Stimulated activated naive CD4-positive, alpha-beta T cell treated with Interleukin-2 at 50 U/mL for 16 hours (primary cell): Measurements from ENCODE around the gene TCF19.
"Not testable (repeated sequence)": the region's sequence is repeated elsewhere in the genome, so short reads cannot be mapped to it uniquely, and the experiment has no call there.

Experiments
- DNase-seq: peaks from one replicate; lab custom pipeline; 2025; lab: John Stamatoyannopoulos, UW

The TCF19 gene

DNA sequence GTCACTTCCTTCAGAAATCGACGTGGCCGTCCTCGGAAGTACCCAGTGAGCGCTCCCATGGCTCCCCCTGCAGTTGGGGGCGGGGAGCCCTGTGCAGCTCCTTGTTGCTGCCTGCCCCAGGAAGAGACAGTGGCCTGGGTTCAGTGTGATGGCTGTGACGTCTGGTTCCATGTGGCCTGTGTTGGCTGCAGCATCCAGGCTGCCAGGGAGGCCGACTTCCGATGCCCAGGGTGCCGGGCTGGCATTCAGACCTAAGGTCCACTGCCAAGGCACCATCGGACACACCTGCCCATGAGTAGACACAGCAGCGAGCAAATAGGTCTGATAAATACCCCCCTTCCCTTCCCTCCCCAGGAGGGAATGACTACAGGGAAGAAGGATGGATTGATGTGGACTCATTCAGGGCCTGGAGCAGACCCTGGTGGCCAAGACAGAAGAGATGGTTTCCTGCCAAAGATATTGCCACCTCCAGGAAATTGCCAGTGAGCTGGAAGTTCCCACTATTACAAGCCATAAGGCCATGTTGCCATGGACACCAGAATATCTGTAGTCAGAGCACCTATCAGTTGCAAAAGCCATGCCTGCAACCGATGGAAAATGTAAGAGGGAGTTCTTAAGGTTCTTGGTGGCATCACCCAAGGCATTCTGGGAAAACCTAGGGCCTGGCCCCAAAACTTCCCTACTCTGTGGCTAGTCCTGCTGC, 4.2 kb downstream of the TCF19 start:
- DNase-seq = no peak

DNA sequence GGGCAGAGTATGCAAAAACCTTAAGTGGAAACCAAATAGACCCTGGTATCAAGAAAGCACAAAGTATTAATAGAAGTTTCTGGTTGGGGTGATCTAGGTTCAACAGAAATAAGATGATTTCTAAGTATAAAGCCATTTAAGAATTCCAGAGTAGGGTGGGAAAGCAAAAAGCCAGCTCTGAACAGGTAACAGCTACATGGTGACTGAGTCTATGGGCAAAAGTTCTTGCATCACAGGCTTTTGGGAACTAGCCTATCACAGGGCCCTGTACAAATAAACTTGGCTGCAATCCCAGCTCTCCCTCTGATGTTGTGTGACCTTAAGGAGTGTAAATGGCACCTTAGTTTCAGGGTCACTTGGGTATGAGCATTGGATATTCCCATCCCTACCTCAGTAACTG, 5.5 kb downstream of the TCF19 start:
- no peak for DNase-seq

DNA sequence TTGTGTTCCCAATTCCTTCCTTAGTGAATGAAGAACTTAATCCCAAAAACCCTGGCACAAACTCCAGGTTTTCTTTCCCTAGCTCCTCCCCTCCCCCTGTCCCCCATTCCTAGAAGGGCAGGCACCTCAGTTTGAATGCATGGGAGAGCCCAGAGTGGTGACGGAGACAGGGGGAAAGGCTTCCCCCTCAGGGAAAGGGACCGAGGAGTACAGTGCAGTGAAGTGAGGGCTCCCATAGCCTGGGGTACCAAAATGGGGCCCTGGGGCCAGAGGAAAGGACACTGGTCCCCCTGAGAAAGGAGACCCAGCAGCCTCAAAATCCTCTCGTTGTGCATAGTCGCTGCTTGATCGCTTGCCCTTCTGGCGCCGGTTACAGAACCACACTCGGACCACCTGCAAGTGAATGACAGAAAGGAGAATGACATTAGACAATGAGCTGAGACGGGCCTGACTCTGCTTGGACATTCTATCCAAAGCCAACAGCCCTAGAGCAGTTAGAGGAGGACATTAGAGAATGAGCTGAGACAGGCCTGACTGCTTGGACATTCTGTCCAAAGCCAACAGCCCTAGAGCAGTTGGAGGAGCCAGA, 6.2 kb downstream of the TCF19 start:
- DNase-seq = not testable (repeated sequence)

DNA sequence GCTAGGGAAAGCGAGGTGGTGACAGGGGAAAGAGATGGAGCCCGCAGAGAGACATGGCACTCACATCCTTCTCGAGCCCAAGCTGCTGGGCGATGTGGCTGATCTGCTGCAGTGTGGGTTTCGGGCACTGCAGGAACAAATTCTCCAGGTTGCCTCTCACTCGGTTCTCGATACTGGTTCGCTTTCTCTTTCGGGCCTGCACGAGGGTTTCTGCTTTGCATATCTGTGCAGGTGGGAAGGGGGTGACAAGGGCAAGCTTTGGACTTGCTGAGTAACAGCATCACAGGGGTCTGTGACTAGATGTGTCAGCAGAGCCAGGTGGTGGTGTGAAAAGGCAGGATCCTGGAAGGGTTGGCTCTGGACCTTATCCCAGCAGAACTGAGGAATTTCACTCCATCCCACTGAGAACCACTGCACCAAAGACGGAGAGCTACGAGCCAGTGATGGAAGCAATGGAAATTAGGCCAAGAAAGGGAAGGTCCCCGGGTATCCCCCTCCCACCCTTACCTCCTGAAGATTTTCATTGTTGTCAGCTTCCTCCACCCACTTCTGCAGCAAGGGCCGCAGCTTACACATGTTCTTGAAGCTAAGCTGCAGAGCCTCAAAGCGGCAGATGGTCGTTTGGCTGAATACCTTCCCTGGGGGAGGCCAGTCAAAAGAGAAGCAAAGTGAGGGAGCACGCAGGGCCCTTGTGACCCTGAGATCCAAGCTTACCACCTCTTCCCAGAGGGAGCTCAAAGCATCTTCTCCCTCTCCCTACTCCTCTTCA, 6.9 kb downstream of the TCF19 start:
- DNase-seq = not testable (repeated sequence)

DNA sequence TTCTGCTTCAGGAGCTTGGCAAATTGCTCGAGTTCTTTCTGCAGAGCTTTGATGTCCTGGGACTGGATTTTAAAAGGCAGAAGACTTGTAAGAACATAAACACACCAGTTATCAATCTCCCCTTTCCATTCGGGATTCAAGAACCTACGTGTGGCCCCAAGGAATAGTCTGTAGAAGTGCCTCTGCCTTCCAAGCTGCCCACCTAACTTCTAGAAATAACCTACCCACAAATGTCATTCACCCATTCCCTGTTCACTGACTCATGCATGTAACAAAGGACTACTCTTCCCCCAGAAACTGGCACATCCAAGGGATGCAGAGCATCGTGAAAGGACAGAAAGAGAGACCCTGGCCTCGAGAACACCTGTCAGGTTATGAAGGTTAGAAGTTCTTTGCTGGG, 7.6 kb downstream of the TCF19 start:
- no peak for DNase-seq

DNA sequence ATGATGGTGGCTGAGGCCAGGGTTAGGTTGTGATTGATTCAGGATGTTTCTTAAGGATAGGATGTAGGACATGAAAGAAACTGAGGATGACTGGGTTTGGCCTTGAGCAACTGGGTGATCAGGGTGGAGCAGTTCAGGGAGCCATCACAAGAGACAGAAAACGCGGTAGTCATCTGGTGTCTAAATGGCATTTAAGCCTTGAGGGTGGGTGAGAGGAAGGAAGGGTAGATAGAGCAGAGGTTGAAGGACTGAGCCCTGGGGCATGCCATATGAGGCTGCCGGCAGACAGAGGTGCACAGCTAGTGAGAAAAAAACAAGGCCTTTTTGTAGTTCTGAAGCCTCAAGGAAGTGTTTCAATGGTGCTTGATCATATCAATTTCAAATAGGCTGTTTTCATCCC, 10.2 kb downstream of the TCF19 start:
- DNase-seq = no peak

DNA sequence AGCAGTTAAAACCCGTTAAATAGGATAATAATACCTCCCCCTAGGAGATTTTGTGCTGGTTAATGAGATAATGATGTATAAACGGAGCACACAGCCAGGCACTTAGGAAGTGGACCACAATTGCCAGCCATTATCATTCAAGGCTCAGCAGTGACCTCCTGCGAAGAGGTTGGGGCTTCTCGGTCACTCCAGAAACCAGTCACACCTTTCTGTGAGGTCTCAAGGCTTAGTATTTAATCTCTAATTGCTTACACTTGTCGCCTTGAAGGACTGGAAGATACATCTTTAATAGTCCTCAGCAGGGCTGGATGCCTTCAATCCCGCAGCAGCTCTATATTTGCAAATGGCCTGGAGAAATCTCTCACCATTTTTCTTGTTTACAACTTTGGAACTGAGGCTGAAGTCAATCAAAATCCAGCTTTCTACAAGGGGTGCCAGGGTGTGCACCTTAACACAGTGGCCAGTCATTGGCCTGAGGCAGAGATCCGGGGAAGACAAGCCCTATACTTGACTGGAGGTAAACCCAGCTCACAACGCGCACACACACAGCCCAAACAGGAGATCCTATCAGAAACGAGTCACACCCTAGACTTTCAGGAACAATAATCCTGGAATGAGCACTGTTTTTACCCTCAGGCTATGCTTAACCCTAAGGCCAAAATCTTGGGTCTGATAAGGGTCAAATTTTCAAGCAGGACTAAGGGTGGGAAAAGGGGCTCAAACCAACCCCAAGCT, 10.9 kb downstream of the TCF19 start:
- no peak for DNase-seq

DNA sequence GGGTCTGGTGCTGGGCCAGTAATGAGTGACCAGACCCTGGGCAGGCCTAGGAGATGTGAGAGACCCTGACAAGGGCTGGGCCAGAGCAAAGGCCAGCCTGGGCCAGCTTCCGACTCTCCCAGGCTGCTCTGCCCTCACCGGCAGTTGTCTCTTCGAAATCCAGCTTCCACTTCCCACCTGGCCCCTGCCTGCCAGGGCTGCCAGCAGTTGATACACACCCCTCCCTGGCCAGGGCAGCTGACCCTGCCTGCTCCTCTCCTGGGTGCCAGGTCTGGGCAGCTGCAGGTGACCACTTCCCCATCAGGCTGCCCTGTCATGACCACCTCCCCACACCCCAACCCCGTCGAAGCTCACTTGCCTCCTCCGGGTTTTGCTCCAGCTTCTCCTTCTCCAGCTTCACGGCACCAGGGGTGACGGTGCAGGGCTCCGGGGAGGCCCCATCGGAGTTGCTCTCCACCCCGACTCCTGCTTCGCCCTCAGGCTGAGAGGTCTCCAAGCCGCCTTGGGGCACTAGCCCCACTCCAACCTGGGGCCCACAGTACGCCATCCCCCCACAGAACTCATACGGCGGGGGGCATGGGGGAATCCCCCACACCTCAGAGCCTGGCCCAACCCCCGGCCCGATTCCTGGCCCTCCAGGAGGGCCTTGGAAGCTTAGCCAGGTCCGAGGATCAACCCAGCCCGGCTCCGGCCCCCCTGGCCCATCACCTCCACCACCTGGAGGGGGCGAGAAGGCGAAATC, 11.6 kb downstream of the TCF19 start:
- not testable (repeated sequence) for DNase-seq

DNA sequence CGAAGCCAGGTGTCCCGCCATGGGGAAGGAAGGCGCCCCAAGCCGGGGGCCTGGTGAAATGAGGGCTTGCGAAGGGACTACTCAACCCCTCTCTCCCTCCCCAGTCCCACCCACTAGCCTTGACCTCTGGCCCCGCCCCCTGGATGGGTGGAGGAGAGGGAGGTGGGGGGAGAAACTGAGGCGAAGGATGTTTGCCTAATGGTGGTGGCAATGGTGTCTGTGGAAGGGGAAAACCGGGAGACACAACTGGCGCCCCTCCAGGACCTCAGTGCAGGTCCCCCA, 12.2 kb downstream of the TCF19 start, which contains the start of gene POU5F1:
TSS of gene POU5F1 (minus strand) at position 83 of the 282 bp plus-strand sequence. CDS start at position 21, 62 bp downstream.
- DNase-seq = no peak

DNA sequence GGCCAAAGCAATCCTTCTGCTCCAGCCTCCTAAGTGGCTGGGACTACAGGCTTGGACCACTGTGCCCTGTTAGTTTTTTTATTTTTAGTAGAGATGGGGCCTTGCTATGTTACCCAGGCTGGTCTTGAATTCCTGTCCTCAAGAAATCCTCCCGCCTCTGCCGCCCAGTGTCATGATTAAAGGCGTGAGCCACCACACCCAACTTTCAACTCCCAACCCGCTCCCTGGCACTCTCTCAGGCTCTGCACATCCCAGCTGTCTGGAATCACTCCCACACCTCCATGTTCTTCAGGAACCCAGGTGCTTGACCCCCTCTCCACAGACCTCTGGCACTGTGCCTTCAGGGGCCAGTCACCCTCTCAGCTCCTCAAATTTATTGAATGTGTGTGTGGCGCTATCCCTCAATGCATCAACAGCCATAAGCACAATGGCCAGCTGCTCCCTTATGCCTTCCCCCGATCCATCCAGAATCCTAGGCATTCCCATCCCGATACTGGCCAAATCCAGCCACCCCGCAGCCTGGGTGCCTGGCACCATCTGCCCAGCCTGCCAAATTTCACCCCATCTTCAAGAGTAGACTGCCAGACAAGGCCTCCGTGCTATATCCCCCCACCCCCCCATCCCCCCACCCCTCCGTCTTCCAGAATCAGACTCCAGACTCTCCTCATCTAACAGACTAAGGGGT, 12.7 kb downstream of the TCF19 start:
- no peak for DNase-seq

DNA sequence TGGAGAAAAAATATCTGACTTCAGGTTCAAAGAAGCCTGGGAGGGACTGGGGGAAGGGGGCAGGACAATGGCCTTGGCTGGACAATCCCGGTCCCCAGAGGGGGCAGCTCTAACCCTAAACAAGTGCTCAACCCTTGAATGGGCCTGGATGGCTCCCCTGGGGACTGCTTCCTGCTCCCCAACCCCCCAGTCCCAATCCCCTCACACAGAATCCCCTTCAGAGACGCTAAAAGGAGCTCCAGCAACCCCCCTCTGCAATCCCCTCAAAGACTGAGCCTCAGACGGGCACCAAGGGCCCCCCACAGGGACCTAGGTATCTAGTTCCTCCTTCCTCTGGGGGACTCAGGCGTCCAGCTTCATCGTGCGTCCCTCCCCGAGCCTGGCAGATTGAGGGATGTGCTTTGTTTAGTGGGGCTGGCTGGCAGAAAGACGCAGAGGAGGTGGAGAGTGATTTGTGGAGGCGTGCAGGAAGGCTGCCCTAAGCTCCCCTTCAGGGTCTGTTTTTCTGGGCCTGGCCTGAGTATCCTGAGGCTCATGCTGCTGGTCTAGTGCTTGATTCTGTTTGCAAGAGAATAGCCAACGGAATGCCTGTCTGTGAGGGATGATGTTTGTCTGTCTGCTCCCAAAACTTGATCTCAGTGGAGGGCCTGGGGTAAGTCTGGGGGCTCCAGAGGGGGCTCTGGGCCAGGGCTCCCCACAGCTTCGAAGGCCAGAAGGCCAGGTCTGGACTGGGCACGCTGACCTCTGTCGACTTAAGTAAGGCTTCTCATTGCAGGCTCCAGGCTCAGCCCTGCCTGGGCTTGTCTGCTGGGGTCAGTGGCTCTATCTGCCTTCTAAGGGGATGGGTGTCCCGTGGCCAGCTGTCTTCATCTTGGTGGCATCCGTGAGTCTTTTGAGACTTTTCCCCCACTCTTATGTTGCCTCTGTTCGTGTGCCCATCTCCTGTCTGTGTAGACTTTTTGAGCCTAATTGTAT, 13.8 kb downstream of the TCF19 start:
- no peak for DNase-seq

DNA sequence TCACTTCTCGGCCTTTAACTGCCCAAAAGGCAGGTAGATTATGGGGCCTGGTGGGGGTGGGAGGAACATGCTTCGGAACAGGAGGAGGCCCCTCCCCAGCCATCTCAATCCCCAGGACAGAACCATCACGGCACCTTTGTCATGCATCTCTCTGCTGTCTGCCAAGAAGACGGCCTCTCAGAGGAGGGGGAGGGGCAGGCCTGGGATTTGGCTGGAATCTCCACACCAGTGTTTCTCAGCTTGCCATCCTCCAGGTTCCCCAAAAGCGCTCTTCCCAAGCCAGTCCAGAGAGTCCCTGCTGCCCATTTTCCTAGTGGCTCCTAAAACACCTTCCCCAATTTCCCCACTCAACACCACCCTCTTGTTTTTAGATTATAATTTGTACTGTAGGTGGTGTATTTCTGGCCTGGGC, 14.6 kb downstream of the TCF19 start:
- DNase-seq = no peak

DNA sequence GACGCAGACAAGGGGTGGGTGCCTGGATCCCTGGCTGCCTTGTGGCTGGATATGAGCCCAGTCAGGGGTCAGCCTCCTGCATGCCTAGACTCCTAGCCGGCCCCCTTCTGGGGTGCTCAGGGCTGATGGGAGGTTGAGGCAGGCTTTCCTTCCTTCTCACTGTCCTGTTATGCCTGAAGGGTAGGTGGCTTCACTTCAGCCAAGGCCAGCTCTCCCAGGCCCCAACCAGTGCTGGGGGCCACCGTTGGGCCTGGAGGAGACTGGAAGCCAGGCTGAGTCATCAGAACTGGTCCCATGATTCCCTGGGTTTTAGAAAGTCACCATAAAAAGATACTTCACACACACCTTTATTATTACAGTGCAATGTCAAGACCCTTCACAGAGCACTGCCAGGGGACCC, 15.0 kb downstream of the TCF19 start:
- no peak for DNase-seq

DNA sequence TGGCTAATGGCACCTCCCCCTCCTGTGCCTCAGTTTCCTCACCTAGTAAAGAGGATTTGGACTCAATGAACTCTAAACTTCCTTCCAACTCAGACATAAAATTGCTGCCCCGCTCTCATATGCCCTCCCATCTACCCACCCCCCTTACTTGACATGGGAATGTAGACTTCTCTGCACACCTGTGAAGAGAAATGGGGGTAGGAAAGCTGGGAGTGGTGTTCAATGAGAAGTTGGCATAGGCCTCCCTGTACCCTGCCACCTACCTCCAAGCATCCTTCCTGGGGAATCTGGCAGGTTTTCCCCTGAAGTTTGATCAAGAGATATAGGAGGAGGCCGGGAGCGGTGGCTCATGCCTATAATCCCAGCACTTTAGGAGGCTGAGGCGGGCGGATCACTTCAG, 16.0 kb downstream of the TCF19 start:
- no peak for DNase-seq

DNA sequence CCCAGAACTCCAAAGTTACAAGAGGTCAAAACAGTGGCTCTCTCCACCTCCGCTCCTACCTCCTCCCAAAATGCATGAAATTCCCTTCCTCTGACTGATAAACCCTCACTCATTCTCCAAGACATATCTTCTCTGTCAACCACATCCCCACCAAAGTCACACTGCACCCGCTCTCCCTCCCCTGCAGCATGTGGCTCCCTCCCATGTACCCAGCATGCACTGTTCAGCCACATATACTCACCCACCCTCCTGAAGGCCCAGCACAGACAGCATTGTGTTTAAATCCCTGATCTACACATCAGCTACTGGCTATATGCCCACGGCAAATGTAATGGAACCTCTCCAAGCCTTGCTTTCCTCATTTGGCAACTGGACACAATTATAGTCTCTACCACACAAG, 17.6 kb downstream of the TCF19 start:
- DNase-seq = no peak

DNA sequence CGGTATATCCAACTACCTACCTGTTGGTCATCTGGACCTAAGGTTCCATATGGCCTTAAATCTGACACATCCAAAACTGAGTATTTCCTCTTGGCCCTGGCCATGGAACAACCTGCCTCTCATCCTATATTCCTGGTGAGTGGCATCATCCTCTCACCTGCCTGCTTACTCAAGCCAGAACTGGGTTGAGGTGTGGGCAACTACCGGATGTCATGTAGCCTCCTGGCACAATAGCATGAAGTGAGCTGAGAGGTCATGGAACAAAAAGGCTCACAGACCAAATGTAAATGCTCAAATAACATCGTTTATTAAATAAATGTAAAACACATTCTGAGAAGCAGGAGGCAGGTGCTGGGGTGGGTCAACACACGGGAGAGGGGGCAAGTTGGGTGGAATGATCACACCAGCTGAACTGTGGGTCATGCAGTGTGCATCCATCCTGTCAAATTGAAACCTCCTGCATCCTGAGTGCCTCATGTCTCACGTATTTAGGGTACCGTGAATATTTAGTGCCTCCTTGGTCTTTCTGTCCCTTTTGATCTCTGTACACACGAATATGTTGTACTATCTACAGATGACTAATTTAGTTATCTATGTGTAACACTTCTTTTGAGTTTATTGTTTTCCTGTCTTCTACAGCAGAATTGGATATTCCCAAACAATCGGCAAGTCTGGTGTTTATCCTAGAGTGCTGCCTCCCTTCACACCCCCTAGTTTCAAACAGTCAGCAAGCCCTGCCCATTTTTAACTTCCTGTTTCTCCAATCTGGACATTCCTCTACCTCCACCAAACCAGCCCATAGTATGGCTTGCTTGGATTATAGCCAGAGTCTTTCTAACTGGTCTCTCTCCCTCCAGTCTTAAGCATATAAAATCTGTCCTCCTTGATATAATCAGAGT, 20.0 kb downstream of the TCF19 start:
- no peak for DNase-seq

DNA sequence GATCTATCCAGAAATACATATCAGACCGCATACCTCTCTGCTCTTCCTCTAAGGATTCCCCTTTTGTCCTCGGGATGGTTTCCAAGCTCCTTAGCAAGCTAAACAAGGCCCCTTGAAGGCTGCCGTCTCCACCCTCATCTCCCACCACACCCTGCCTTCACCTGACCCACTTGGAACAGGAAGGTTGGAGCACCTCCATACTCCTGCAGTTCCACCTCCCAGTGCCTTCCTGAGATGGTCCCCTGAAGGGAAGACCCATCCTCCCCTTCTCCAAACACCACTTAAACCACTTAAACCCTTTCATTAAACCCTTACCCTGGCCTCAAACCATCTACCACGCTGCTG, 20.6 kb downstream of the TCF19 start:
- no peak for DNase-seq

DNA sequence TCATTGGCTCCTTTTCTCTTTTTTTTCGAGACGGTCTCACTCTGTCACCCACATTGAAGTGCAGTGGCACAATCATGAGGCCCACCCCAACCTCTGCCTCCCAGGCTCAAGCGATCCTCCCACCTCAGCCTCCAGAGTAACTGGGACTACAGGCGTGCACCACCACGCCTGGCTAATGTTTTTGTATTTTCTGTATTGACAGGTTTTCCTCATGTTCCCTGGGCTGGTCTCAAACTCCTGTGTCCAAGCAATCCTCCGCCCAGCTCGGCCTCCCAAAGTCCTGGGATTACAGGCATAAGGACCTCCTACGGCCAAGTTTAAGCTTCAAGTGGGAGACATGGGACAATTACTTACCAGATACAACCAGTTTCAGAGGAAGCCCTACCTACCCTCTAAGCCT, 21.5 kb downstream of the TCF19 start:
- no peak for DNase-seq

DNA sequence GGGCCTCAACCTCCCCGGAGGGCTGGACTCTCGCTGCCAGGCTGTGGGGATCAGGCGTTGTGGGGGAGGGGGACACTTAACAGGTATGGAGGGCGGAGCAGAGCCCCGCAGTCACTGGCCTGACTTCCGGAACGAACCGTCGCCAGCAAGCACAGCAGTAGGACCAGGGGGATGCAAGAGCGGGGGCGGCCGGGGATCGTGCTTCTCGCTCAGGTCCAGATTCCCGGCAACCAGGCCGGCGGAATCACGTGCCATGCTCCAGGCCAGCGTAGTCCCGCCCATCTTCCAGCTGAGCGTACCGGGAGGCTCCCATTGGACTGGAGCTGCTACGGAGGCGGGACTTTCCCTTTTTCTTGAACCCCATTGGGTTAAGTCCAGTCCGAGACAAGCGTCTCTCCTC, 22.1 kb downstream of the TCF19 start:
- DNase-seq = peak; percentile 76
